ENCODE data around the gene PNPLA7.
"Not testable (repeated sequence)": the region's sequence is repeated elsewhere in the genome, so short reads cannot be mapped to it uniquely, and the experiment has no call there.

PNPLA7 gene

GRCh38 chr9:137575364-137575715 lies 25.1 kb upstream of the PNPLA7 start:
- DNase-seq (ENCODE audit: low spot score) = no peak

DNA sequence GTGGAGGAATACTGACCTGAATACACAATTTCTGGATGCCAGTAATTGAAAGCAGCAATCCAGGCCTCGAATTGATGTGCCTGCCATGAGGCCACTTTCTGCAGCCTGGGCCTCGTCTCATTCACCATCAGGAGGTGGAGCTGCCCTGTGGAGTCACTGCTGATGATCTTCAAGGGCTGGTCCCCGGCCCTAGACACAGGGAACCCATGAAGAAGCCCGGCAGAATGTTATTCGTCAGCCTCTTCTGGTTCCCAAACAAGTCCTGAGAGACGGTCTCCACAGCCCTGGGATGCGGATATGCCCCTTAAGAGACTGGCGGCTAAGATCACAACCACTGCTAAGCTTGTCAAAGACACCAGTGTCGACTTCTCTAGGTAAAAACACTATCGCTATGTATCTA lies 24.0 kb upstream of the PNPLA7 start:
- no peak for DNase-seq (ENCODE audit: low spot score)

DNA sequence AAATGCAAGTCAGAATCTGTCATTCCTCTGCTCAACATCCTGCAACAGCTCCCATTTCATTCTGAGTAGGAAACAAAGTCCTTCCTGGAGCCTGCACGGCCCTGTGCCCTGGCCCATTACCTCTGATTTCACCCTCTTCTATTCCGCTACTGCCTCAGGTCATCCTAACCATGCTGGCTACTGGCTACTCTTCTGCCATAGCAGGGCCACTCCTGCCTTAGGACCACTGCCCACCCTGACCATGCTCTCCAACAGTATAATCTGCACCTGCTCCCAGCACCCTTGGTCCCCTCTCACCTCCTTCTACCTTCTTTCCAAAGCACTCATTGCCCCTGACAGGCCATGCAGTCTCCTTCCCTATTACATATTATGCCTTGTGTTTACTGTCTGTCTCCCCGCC lies 20.4 kb upstream of the PNPLA7 start:
- DNase-seq (ENCODE audit: low spot score) = no peak

- DNase-seq (ENCODE audit: low spot score) = no peak
Observed at GRCh38 chr9:137569609-137570203, 19.5 kb upstream of the PNPLA7 start.

DNA sequence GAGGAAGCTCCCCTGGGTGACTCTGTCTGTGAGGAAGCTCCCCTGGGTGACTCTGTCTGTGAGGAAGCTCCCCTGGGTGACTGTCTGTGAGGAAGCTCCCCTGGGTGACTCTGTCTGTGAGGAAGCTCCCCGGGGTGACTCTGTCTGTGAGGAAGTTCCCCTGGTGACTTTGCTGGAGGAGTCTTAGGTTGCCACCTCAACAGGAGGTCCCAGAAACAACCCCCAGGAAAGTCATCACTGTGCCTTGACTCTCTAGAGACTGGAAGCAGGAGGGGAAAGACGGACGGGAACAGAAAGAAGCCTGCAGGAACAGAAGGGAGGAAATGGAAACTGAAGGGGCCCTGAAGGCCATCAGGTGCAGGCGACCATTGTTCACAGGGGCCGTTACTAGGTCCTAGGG lies 18.2 kb upstream of the PNPLA7 start:
- DNase-seq (ENCODE audit: low spot score) = not testable (repeated sequence)

- no peak for DNase-seq (ENCODE audit: low spot score)
Observed at GRCh38 chr9:137564817-137565411, 14.7 kb upstream of the PNPLA7 start.

DNA sequence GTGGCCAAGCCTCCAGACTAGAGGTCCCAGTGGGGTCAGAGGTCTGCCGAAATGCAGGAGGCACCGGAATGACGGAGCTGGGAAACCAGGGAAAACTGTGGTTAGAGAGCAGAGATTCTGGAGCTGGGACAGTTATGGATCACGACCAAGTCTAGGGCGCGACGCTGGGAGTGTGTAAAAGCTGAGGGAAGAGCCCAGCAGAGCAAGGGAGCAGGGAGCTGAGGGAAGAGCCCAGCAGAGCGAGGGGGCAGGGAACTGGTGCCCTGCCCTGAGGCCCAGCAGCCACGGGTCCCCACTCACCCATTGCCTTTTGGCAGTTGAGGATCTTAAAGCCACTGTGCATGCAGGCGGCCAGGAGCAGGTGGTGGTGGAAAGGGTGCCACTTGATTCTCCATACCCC lies 13.9 kb upstream of the PNPLA7 start:
- no peak for DNase-seq (ENCODE audit: low spot score)

DNA sequence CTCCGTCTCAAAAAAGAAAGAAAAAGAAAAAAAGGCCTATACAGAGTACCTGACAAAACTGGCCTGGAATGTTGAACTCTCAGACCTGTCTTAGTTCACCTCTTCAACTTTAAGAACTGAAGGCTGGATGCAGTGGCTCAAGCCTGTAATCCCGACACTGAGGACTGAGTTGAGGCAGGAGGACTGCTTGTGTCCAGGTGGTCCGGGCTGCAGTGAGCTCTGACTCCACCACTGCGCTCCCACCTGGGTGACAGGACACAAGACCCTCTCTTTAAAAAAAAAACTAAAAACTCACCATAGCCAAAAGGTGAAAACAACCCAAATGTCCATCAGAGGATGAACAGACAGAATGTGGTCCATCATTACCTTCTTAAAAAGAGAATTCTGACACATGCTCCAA lies 7.9 kb upstream of the PNPLA7 start:
- no peak for DNase-seq (ENCODE audit: low spot score)

- no peak for DNase-seq (ENCODE audit: low spot score)
Observed at GRCh38 chr9:137556069-137556838, 6.1 kb upstream of the PNPLA7 start.

DNA sequence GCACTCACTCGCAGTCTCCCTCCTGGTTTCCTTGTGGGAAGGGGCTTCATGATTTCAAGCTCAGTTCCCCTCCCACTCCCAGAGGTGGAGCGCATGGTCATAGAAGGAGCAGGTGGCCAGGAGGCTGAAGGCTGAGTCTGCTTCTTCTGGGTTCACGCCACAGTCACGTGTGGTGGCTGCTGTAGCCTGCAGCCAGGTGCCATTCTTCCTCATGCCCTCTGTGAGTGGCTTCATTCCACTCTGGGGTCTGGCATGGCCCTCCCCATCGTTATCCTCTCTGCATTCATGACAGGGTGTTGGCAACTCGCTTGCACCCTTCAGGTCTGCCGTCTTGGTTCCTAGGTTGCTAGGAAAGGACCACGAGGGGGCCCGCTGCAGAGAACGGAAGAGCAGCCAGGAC lies 5.0 kb upstream of the PNPLA7 start:
- DNase-seq (ENCODE audit: low spot score) = no peak

DNA sequence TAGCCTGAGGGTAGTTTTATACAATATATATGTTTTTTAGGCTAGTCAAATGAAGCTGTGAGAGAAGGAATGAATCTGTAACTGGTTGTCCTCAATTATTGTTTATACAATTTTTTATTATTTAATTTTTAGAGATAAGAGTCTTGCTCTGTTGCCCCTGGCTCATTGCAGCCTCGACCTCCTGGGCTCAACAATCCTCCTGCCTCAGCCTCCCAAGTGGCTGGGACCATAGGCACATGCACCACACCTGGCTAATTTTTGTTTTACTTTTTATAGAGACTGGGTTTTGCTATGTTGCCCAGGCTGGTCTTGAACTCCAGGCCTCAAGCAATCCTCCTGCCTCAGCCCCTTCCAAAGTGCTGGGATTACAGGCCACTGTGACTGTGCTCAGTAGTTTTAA lies 4.1 kb upstream of the PNPLA7 start:
- DNase-seq (ENCODE audit: low spot score) = no peak

DNA sequence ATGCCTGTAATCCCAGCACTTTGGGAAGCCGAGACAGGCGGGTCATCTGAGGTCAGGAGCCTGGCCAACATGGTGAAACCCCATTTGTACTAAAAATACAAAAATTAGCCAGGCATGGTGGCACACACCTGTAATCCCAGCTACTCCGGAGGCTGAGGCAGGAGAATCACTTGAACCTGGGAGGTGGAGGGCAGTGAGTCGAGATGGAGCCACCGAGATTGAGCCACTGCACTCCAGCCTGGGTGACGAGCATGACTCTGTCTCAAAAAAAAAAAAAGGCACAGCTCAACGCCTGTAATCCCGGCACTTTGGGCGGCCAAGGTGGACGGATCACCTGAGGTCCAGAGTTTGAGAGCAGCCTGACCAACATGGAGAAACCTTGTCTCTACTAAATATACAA lies 3.5 kb upstream of the PNPLA7 start:
- DNase-seq (ENCODE audit: low spot score) = not testable (repeated sequence)

DNA sequence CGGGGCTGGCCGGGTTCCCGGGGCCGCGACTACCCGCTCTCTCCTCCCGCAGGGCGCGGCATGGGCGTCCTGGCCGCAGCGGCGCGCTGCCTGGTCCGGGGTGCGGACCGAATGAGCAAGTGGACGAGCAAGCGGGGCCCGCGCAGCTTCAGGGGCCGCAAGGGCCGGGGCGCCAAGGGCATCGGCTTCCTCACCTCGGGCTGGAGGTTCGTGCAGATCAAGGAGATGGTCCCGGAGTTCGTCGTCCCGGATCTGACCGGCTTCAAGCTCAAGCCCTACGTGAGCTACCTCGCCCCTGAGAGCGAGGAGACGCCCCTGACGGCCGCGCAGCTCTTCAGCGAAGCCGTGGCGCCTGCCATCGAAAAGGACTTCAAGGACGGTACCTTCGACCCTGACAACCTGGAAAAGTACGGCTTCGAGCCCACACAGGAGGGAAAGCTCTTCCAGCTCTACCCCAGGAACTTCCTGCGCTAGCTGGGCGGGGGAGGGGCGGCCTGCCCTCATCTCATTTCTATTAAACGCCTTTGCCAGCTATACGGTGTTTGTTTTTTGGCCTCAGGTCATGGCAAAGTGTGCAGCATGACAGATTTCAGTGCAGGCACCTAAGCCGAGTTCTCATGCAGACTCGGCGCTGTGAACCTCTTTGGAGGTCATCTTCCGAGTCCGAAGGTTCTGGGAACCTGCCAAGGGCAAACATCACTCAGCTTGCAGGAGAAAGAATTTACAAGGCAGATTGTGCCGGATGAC lies 2.0 kb upstream of the PNPLA7 start:
- DNase-seq (ENCODE audit: low spot score) = peak; percentile 20

GRCh38 chr9:137551264-137552021 lies 1.2 kb upstream of the PNPLA7 start, which contains the start of gene MRPL41:
TSS of gene MRPL41 (plus strand) at chr9:137551879. CDS start at chr9:137552082, 203 bp downstream.
- peak; percentile 77 for DNase-seq (ENCODE audit: low spot score)

GRCh38 chr9:137550958-137551263 lies 709 bp upstream of the PNPLA7 start:
- DNase-seq (ENCODE audit: low spot score) = not testable (repeated sequence)

GRCh38 chr9:137547687-137548543 lies 2.3 kb downstream of the PNPLA7 start:
- DNase-seq (ENCODE audit: low spot score) = no peak

GRCh38 chr9:137545123-137545522 lies 5.1 kb downstream of the PNPLA7 start:
- DNase-seq (ENCODE audit: low spot score) = no peak

DNA sequence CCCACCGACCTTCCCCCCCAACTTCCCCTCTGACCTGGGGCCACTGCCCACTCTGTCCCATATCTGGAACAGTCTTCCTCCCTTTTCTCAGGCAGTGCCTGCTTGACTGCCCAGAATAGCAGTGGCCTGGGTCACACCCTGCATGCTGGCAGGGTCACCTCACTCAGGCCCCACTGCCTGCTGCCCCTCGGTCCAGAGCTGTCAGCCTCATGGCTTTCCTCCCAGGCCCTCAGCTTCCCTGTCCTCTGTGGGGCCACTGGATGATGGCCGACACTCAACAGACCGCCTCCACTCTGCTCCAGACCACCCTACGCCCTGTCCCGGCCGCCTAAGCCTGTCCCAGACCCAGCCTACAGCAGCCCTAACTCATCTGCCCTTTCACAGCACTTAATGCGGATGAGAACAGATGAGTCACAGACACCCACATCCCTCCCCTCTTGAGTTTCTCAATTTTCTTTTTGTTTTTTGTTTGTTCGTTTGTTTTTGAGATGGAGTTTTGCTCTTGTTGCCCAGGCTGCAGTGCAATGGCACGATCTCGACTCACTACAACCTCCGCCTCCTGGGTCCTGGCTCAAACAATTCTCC lies 5.9 kb downstream of the PNPLA7 start:
- DNase-seq (ENCODE audit: low spot score) = no peak

GRCh38 chr9:137543237-137543963 lies 6.8 kb downstream of the PNPLA7 start:
- DNase-seq (ENCODE audit: low spot score) = no peak

- no peak for DNase-seq (ENCODE audit: low spot score)
Observed at GRCh38 chr9:137542486-137542885, 7.7 kb downstream of the PNPLA7 start.

Measured in kidney capillary endothelial cell (primary cell).